Panc1 (cell line): ENCODE results near the gene TRIO. TPM values are rescaled to one million over a fixed set of nuclear protein-coding genes. Genes with fewer than 3 reads are reported as not detected.

Source experiments
- ATAC-seq: fragments of 200-7000 bp; cut with Tn5 transposase; 2 replicates; pipeline ENCODE4 v1.9.1; 2020; ENCODE audit warnings: mild to moderate bottlenecking, moderate library complexity
- BruUV-seq: library from RNA; stranded (reverse); fragments of 400-500 nt; replicated peaks from 2 replicates; lab custom pipeline; 2021; lab: Mats Ljungman, UMichigan
- CTCF ChIA-PET: fragments of 300-600 bp; sonication (Branson Sonifier 250); formaldehyde crosslinking; loops from one replicate; lab custom pipeline; 2022; ENCODE audit warnings: antibody characterized with exemption; lab: Charles Lee
- POLR2A ChIA-PET: fragments of 300-600 bp; sonication (Branson Sonifier 250); formaldehyde crosslinking; loops from one replicate; lab custom pipeline; 2022; ENCODE audit warnings: antibody characterized with exemption; lab: Charles Lee
- DNase-seq: peaks from one replicate; pipeline ENCODE4 v3.0.0-alpha.2; 2010; ENCODE audit warnings: low read depth, low spot score
- H3K27ac ChIP-seq: 2 replicates; pipeline ENCODE4 v1.5.1; 2011; ENCODE audit warnings: mild to moderate bottlenecking, low read length, inconsistent platforms
- H3K27me3 ChIP-seq: fragments of 200-500 bp; sonication (Bioruptor generic); 2 replicates; pipeline ENCODE4 v1.6.0; 2014; ENCODE audit warnings: low read length, inconsistent platforms; ENCODE audit not compliant: control insufficient read depth, insufficient read depth
- H3K36me3 ChIP-seq: fragments of 200-500 bp; sonication (Bioruptor generic); 2 replicates; pipeline ENCODE4 v1.5.1; 2014; ENCODE audit warnings: inconsistent platforms, mild to moderate bottlenecking, low read length, moderate library complexity; ENCODE audit not compliant: control insufficient read depth, insufficient read depth
- H3K4me1 ChIP-seq: 2 replicates; pipeline ENCODE4 v1.5.1; 2011; ENCODE audit warnings: inconsistent platforms, mild to moderate bottlenecking, low read length, moderate library complexity; ENCODE audit not compliant: control insufficient read depth, insufficient read depth
- H3K4me3 ChIP-seq, 2 experiments: 2 replicates each; pipeline ENCODE4 v1.5.1; 2011 to 2012; ENCODE audit warnings: low read depth in 2 of 2, low read length in 2 of 2, mild to moderate bottlenecking in 2 of 2, inconsistent platforms in 1 of 2, moderate library complexity in 1 of 2
- H3K9me3 ChIP-seq: fragments of 200-500 bp; sonication (Bioruptor generic); 2 replicates; pipeline ENCODE4 v1.5.1; 2014; ENCODE audit warnings: low read depth, mild to moderate bottlenecking, inconsistent platforms, low read length, moderate library complexity; ENCODE audit not compliant: control insufficient read depth, insufficient read depth
- CTCF ChIP-seq: fragments of 450-650 bp; IDR thresholded peaks from 2 replicates; pipeline ENCODE4 v1.5.1; 2017; ENCODE audit warnings: mild to moderate bottlenecking
- POLR2AphosphoS5 ChIP-seq: IDR thresholded peaks from 2 replicates; pipeline ENCODE4 v1.6.1; 2012; ENCODE audit warnings: mild to moderate bottlenecking, low read depth, low read length, moderate library complexity
- REST ChIP-seq, 2 experiments: IDR thresholded peaks; 2 replicates each; pipeline ENCODE4 v1.6.1; 2011 to 2012; ENCODE audit warnings: low read depth in 2 of 2, control low read depth in 1 of 2, low read length in 1 of 2, mild to moderate bottlenecking in 1 of 2, moderate library complexity in 1 of 2; ENCODE audit not compliant: insufficient read depth in 1 of 2
- SIN3A ChIP-seq: IDR thresholded peaks from 2 replicates; pipeline ENCODE4 v1.6.1; 2012; ENCODE audit warnings: low read depth, mild to moderate bottlenecking, low read length, moderate library complexity, borderline replicate concordance; ENCODE audit not compliant: insufficient read depth
- TCF7L2 ChIP-seq: IDR thresholded peaks from 2 replicates; pipeline ENCODE4 v1.6.1; 2011; ENCODE audit warnings: mild to moderate bottlenecking, low read depth, low read length, inconsistent platforms
- in situ Hi-C: cut with HindIII; loops from 2 replicates; pipeline ENCODE4 v1.10.0; 2016; ENCODE audit warnings: low sequenced_read_pairs, low pct_unique_long_range_greater_than_20kb
- intact Hi-C: fragments of 100-400 bp; cut with micrococcal nuclease; formaldehyde crosslinking; loops from one replicate; pipeline ENCODE4 v1.10.0; 2022; ENCODE audit not compliant: unreplicated experiment
- total RNA-seq: library from RNA; stranded (reverse); gene quantifications from one replicate; pipeline ENCODE4 v1.2.1, GENCODE V29; 2021; ENCODE audit not compliant: unreplicated experiment

TRIO gene
- total RNA-seq, 1 experiment from 2014 or later, result 349 TPM

- ATAC-seq (peak; percentile 54), DNase-seq (no peak)
- peak overlapping the region; percentile 96 for H3K27ac ChIP-seq
- in situ Hi-C loops, result loop anchor here (5.0 kb wide), 1 partner anchor 34 kb away; no protein-coding TSS in a partner anchor
- H3K27me3 ChIP-seq, result no peaks in the 10 kb centered on the region
- BruUV-seq, result no TSS peak
- intact Hi-C loops, result no loop called here
- peak overlapping the region in 1 of 2 experiments; percentile 21; a peak in 2 of 4 replicates for H3K4me3 ChIP-seq
- ChIA-PET CTCF (interaction anchor here (1.2 kb wide), 1 partner anchor 12 kb away, joined by 3 read pairs; no protein-coding TSS in a partner anchor), POLR2A (no interaction called here)
- peaks cover 98% of the 10 kb centered on the region for H3K4me1 ChIP-seq
- H3K9me3 ChIP-seq, result no peaks in the 10 kb centered on the region; the same call in 1 of the 2 replicates
- no peaks in the 10 kb centered on the region for H3K36me3 ChIP-seq
- TF ChIP-seq TCF7L2, result no peak
- no peak for TF ChIP-seq SIN3A
- TF ChIP-seq CTCF, result no peak
- no peak for TF ChIP-seq REST (IDR thresholded peaks at IDR 0.05; ENCODE audit: insufficient read depth in 1 of 2, low read depth in 2 of 2, low read length in 1 of 2)
- TF ChIP-seq POLR2AphosphoS5, result no peak
Observed at GRCh38 chr5:14257995-14258403, 114.9 kb downstream of the TRIO start.

GRCh38 chr5:14258840-14259239, 115.7 kb downstream of the TRIO start:
- Histone ChIP-seq H3K27ac (peak overlapping the region; percentile 96), H3K4me1 (peaks cover 99% of the 10 kb centered on the region), H3K9me3 (no peaks in the 10 kb centered on the region; the same call in 1 of the 2 replicates), H3K27me3 (no peaks in the 10 kb centered on the region), H3K4me3 (peak overlapping the region; percentile 0 to 21; a peak in 3 of 4 replicates), H3K36me3 (no peaks in the 10 kb centered on the region)
- POLR2A ChIA-PET, result interaction anchor here (0.7 to 0.8 kb wide), 2 partner anchors 8 to 237 kb away, joined by 3 to 6 read pairs; no protein-coding TSS in a partner anchor
- DNase-seq (no peak), ATAC-seq (peak; percentile 20)
- intact Hi-C loops (no loop called here), in situ Hi-C loops (loop anchor here (5.0 kb wide), 1 partner anchor 33 kb away; no protein-coding TSS in a partner anchor)
- CTCF ChIA-PET, result no interaction called here
- TF ChIP-seq TCF7L2 (no peak), REST (IDR thresholded peaks at IDR 0.05; ENCODE audit: insufficient read depth in 1 of 2, low read depth in 2 of 2, low read length in 1 of 2) (no peak), SIN3A (no peak), CTCF (0 out of 2 replicates have a peak, but pooled peaks have one; percentile 15), POLR2AphosphoS5 (no peak)
- no TSS peak for BruUV-seq
